Activated CD4-positive, alpha-beta T cell treated with anti-CD3 and anti-CD28 coated beads for 36 hours (primary cell): Measurements from ENCODE around the gene RAX2. TPM values are rescaled to one million over a fixed set of nuclear protein-coding genes. Genes with fewer than 3 reads are reported as not detected.

Experiments used
- ATAC-seq: fragments of 200-7000 bp; cut with Tn5 transposase; one replicate; pipeline ENCODE4 v1.10.0; 2021; ENCODE audit warnings: mild to moderate bottlenecking, moderate library complexity
- CTCF ChIA-PET: fragments of 350-600 bp; sonication (Branson Sonifier 250); formaldehyde crosslinking; loops from one replicate; lab custom pipeline; 2021; ENCODE audit warnings: antibody characterized with exemption; lab: Charles Lee
- POLR2A ChIA-PET: fragments of 350-600 bp; sonication (Branson Sonifier 250); formaldehyde crosslinking; loops from one replicate; lab custom pipeline; 2021; ENCODE audit warnings: antibody characterized with exemption, inconsistent platforms; lab: Charles Lee
- DNase-seq: peaks from one replicate; pipeline ENCODE4 v3.0.0-alpha.2; 2020
- H3K27ac Mint-ChIP-seq: one replicate; pipeline ENCODE4 v1.8.0; 2021; ENCODE audit warnings: mixed read lengths
- H3K27me3 Mint-ChIP-seq: one replicate; pipeline ENCODE4 v1.8.0; 2021; ENCODE audit warnings: mixed read lengths
- H3K36me3 Mint-ChIP-seq: one replicate; pipeline ENCODE4 v1.8.0; 2021; ENCODE audit warnings: low read depth, mixed read lengths
- H3K4me1 Mint-ChIP-seq: one replicate; pipeline ENCODE4 v1.8.0; 2021; ENCODE audit warnings: mixed read lengths
- H3K4me3 Mint-ChIP-seq: one replicate; pipeline ENCODE4 v1.8.0; 2021; ENCODE audit warnings: mild to moderate bottlenecking, moderate library complexity, mixed read lengths
- H3K9me3 Mint-ChIP-seq: one replicate; pipeline ENCODE4 v1.8.0; 2021; ENCODE audit warnings: low read depth, mixed read lengths
- intact Hi-C, 2 experiments: fragments of 100-400 bp; cut with DNase I in 1 of 2; cut with micrococcal nuclease in 1 of 2; formaldehyde crosslinking; loops; one replicate each; pipeline versions ENCODE4 v1.14.2 to v1.15.1; 2022 to 2024; cut with DNase I, micrococcal nuclease
- total RNA-seq, 2 experiments: library from RNA; stranded (reverse); gene quantifications; one replicate each; pipeline ENCODE4 v1.2.3, GENCODE V29; 2021

Gene RAX2
- total RNA-seq, 2 experiments from 2014 or later: not detected

DNA sequence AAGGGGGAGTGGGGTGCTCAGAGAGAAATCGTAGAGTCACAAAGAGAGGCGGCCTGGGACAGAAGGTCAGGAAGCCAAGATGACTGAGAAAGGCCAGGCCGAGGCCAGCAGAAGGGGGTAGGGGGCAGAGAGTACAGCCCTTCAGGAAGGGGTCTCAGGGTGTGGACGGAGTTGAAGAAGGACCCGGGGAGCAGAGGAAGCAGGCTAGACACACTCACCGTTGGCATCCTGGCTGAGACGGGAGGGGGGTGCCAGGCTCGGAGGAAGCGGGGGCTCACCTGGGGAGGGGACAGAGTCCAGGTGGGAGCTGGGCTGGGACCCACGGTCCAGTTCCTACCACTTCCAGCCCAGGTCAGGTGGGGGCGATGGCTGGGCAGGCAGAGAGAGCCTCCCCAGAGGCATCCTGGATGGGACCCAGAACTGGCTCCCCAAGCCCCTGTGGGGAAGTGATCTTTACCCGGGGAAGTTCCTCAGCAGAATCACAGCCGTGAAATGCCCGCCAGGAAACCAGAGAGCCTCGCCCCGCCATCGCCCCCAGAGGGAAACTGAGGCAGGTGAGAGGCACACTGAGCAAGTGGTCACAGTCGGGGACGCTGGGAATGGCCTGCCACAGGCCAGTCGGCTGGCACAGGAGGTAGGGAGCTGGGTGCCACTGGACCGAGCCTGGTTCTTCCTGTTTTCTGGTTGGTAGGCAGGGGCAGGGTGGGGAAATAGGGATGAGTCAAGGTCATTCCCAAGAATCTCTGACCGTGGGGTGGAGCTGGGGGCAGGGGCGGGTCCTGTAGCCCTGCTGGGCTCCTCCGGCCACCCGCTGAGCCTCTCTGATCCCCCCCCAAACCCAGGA is 12.8 kb upstream of the RAX2 start:
- Mint-ChIP-seq H3K4me3 (peak overlapping the region; percentile 80), H3K36me3 (peaks cover 26% of the 10 kb centered on the region), H3K27me3 (no peaks in the 10 kb centered on the region), H3K9me3 (peaks cover 13% of the 10 kb centered on the region), H3K27ac (peak overlapping the region; percentile 75), H3K4me1 (peaks cover 3% of the 10 kb centered on the region)
- ChIA-PET POLR2A (interaction anchor here (0.8 kb wide), 1 partner anchor 22 kb away, joined by 4 read pairs; the partner anchor contains the start of gene MRPL54), CTCF (interaction anchor here (0.5 to 1.9 kb wide), 6 partner anchors 22 to 618 kb away, joined by 3 to 6 read pairs (median 4); partner anchors contain the start of genes CHAF1A and MRPL54)
- ATAC-seq (no peak), DNase-seq (no peak)
- intact Hi-C loops: loop anchor here (1.0 to 5.0 kb wide), 3 partner anchors 37 to 187 kb away; partner anchors contain the start of gene DAPK3 (in 1 of the 2)

DNA sequence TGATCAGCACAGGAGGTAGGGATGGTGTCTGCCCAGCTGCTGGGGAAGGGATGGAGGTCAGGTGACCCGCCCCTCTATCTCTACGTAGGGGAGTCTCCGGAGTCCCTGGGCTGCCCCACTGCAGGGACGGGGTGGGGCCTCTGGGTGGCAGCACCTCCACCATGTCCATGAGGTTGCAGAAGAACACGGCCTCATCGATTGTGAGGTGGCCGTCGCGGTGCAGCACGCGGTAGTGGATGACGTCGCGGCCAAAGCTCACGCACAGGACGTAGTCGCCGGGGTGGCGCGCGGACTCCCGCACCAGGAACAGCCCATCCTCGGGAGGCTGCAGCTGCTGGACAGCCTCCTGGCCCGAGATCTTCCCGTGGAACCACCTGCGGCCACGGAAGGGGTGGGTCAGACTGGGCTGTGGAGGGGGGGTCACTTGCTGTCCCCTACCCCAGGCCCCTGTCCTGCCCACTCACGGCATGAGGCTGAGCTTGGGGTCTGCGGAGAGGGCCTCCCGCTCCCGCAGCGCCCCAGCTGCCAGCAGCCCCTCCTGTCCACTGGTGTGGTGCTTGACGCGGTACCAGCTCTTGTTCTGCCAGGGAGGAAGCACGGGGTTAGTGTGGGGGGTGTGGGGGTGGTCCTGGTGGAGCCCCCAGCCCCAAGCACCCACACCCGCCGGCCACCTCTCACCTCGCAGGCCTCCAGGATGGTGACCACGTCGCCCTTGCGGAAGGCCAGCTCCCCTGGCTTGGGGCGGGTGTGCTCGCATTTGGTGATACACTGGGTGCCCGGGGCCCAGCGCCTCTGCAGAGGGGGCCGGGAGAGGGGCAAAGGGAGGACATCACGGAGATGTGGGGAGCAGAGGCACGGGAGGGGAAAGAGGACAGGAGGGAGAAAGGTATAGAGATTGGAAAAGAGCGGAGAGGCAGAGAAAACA is 11.9 kb upstream of the RAX2 start:
- peak; percentile 65 for ATAC-seq
- peaks cover 3% of the 10 kb centered on the region for H3K4me1 Mint-ChIP-seq
- H3K27me3 Mint-ChIP-seq: no peaks in the 10 kb centered on the region
- H3K27ac Mint-ChIP-seq: no peak overlapping the region
- peak overlapping the region; percentile 80 for H3K4me3 Mint-ChIP-seq
- peaks cover 26% of the 10 kb centered on the region for H3K36me3 Mint-ChIP-seq
- DNase-seq: peak; percentile 72
- ChIA-PET POLR2A (interaction anchor here (0.7 to 0.8 kb wide), 2 partner anchors 15 to 21 kb away, joined by 3 to 4 read pairs; partner anchors contain the start of gene MRPL54), CTCF (interaction anchor here (0.5 to 1.9 kb wide), 5 partner anchors 21 to 58 kb away, joined by 3 to 6 read pairs (median 3); partner anchors contain the start of gene MRPL54)
- intact Hi-C loops: loop anchor here in 1 of 2 experiments (5.0 kb wide), 1 partner anchor 38 kb away; no protein-coding TSS in a partner anchor
- H3K9me3 Mint-ChIP-seq: peaks cover 13% of the 10 kb centered on the region

- Mint-ChIP-seq H3K27ac (no peak overlapping the region), H3K9me3 (peaks cover 13% of the 10 kb centered on the region), H3K4me3 (no peak overlapping the region), H3K27me3 (no peaks in the 10 kb centered on the region), H3K4me1 (peaks cover 3% of the 10 kb centered on the region), H3K36me3 (peaks cover 28% of the 10 kb centered on the region)
- POLR2A ChIA-PET: interaction anchor here (0.6 kb wide), 1 partner anchor 469 kb away, joined by 3 read pairs; no protein-coding TSS in a partner anchor
- CTCF ChIA-PET: interaction anchor here (0.6 kb wide), 2 partner anchors 59 to 1530 kb away, joined by 3 to 4 read pairs; no protein-coding TSS in a partner anchor
- DNase-seq (no peak), ATAC-seq (no peak)
- intact Hi-C loops: loop anchor here in 1 of 2 experiments (5.0 kb wide), 1 partner anchor 39 kb away; no protein-coding TSS in a partner anchor
Observed at GRCh38 chr19:3782903-3783302, 10.9 kb upstream of the RAX2 start.

DNA sequence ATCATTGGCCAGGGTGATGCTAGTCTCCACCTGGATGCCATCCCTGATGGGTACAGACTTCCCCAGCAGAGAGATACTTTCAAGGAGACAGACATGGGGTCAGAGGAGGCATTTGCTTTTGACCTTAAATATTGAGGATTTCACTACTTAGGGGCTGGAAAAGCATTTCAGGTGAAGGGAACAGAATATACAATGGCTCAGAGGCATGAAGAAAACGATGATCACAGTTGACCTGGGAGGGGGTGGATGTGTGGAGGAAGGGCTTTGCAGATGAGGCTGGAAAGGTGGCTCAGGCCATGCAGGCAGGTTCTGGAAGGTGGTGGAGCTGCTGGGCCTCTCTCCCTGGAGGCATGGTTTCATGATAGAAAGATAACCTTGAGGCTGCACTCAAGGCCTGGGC is 10.3 kb upstream of the RAX2 start:
- DNase-seq: no peak
- ATAC-seq: no peak
- intact Hi-C loops: loop anchor here in 1 of 2 experiments (5.0 kb wide), 1 partner anchor 40 kb away; no protein-coding TSS in a partner anchor
- H3K4me1 Mint-ChIP-seq: peaks cover 3% of the 10 kb centered on the region
- no peak overlapping the region for H3K27ac Mint-ChIP-seq
- ChIA-PET CTCF (interaction anchor here (0.6 to 0.7 kb wide), 2 partner anchors 41 to 1530 kb away, joined by 3 to 4 read pairs; no protein-coding TSS in a partner anchor), POLR2A (interaction anchor here (0.6 kb wide), 1 partner anchor 470 kb away, joined by 3 read pairs; no protein-coding TSS in a partner anchor)
- peaks cover 28% of the 10 kb centered on the region for H3K36me3 Mint-ChIP-seq
- peaks cover 13% of the 10 kb centered on the region for H3K9me3 Mint-ChIP-seq
- no peaks in the 10 kb centered on the region for H3K27me3 Mint-ChIP-seq
- H3K4me3 Mint-ChIP-seq: no peak overlapping the region

GRCh38 chr19:3781603-3782002 is 9.6 kb upstream of the RAX2 start:
- intact Hi-C loops: loop anchor here in 1 of 2 experiments (5.0 kb wide), 1 partner anchor 41 kb away; no protein-coding TSS in a partner anchor
- CTCF ChIA-PET: no interaction called here
- H3K27me3 Mint-ChIP-seq: no peaks in the 10 kb centered on the region
- H3K9me3 Mint-ChIP-seq: peaks cover 13% of the 10 kb centered on the region
- DNase-seq (no peak), ATAC-seq (no peak)
- POLR2A ChIA-PET: no interaction called here
- peaks cover 3% of the 10 kb centered on the region for H3K4me1 Mint-ChIP-seq
- H3K36me3 Mint-ChIP-seq: peaks cover 28% of the 10 kb centered on the region
- H3K4me3 Mint-ChIP-seq: no peak overlapping the region
- no peak overlapping the region for H3K27ac Mint-ChIP-seq

DNA sequence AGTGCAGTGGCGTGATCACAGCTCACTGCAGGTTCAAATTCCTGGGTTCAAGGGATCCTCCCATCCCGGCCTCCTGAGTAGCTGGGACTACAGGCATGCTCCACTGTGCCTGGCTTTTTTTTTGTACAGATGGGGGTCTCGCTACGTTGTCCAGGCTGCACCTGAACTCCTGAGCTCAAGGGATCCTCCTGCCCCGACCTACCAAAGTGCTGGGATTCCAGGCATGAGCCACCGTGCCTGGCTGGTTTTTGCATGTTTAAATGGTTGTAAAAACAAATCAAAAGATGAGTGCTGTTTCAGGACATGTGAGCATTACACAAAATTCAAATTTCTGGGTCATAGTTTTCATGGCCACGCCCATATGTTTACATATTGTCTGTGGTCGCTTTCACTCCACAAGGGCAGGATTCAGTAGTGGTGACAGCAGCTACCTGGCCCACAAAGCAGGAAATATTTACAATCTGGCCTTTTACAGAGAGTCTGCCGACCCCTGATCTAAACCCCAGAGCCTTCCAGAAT is 8.8 kb upstream of the RAX2 start:
- Mint-ChIP-seq H3K4me3 (no peak overlapping the region), H3K9me3 (peaks cover 13% of the 10 kb centered on the region), H3K36me3 (peaks cover 28% of the 10 kb centered on the region), H3K4me1 (peaks cover 3% of the 10 kb centered on the region), H3K27me3 (no peaks in the 10 kb centered on the region), H3K27ac (no peak overlapping the region)
- CTCF ChIA-PET: interaction anchor here (0.8 kb wide), 1 partner anchor 41 kb away, joined by 3 read pairs; no protein-coding TSS in a partner anchor
- ATAC-seq (no peak), DNase-seq (no peak)
- intact Hi-C loops: loop anchor here in 1 of 2 experiments (5.0 kb wide), 1 partner anchor 41 kb away; no protein-coding TSS in a partner anchor
- POLR2A ChIA-PET: no interaction called here

DNA sequence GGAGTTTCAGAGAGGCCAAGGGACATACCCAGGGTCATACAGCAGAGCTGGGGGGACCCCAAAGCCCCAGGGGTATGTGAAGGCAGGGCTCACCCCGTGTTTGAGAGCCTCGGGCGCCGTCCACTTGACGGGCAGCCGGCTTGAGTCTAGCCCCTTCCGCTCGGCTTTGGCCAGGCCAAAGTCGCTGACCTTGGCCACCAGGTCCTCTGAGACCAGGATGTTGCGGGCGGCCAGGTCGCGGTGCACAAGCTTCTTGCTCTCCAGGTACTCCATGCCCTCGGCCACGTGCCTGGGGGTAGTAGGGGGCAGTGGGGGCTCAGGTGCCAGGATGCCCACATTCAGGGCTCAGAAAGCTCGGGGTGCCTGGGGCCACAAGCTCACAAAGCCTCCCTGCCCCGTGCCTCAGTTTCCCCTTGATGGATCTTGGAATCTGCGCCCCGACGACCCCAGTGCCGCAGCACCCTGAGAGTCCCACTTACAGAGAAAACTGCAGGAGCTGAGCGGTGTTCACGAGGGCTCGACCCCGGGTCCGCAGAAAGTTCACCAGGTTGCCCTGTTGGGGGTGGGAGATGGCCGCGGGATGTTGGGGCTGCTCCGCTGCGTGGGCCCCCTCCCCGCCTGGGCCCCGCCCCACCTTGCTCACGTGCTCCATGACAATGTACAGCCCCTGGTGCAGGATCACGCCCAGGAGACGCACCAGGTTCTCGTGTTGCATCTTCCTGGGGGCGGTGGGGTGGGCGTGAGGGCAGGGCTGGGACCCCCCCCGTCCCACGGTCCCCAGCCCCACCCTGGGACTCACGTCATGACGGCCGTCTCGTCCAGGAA is 7.1 kb upstream of the RAX2 start:
- ATAC-seq (no peak), DNase-seq (no peak)
- POLR2A ChIA-PET: no interaction called here
- Mint-ChIP-seq H3K4me3 (no peak overlapping the region), H3K9me3 (peaks cover 13% of the 10 kb centered on the region), H3K4me1 (no peaks in the 10 kb centered on the region), H3K27ac (no peak overlapping the region), H3K27me3 (no peaks in the 10 kb centered on the region), H3K36me3 (peaks cover 26% of the 10 kb centered on the region)
- CTCF ChIA-PET: interaction anchor here (1.2 kb wide), 1 partner anchor 16 kb away, joined by 3 read pairs; the partner anchor contains the start of gene MRPL54
- intact Hi-C loops: no loop called here

- H3K36me3 Mint-ChIP-seq: peaks cover 23% of the 10 kb centered on the region
- ChIA-PET POLR2A (no interaction called here), CTCF (interaction anchor here (1.2 kb wide), 1 partner anchor 15 kb away, joined by 3 read pairs; the partner anchor contains the start of gene MRPL54)
- DNase-seq: no peak
- no peak for ATAC-seq
- intact Hi-C loops: no loop called here
- H3K9me3 Mint-ChIP-seq: peaks cover 13% of the 10 kb centered on the region
- H3K4me3 Mint-ChIP-seq: no peak overlapping the region
- H3K27me3 Mint-ChIP-seq: no peaks in the 10 kb centered on the region
- H3K27ac Mint-ChIP-seq: no peak overlapping the region
- no peaks in the 10 kb centered on the region for H3K4me1 Mint-ChIP-seq
Observed at GRCh38 chr19:3778104-3778867, 6.3 kb upstream of the RAX2 start.

GRCh38 chr19:3776479-3777040 is 4.5 kb upstream of the RAX2 start:
- intact Hi-C loops: no loop called here
- DNase-seq: no peak
- peaks cover 10% of the 10 kb centered on the region for H3K36me3 Mint-ChIP-seq
- no peaks in the 10 kb centered on the region for H3K27me3 Mint-ChIP-seq
- peaks cover 1% of the 10 kb centered on the region for H3K9me3 Mint-ChIP-seq
- peak; percentile 23 for ATAC-seq
- ChIA-PET POLR2A (no interaction called here), CTCF (no interaction called here)
- no peak overlapping the region for H3K4me3 Mint-ChIP-seq
- H3K4me1 Mint-ChIP-seq: no peaks in the 10 kb centered on the region
- H3K27ac Mint-ChIP-seq: no peak overlapping the region
